Neural cell (in vitro differentiated cells): ENCODE measurements around the gene NSMF. TPM values are rescaled to one million over a fixed set of nuclear protein-coding genes. Genes with fewer than 3 reads are reported as not detected.

Experiments used
- H2AFZ ChIP-seq: fragments of 200-600, 300-800 bp; sonication (generic), shearing (Covaris generic); 2 replicates; pipeline ENCODE4 v1.6.0; 2014; ENCODE audit warnings: low read depth, mild to moderate bottlenecking, antibody characterized with exemption, low read length, moderate library complexity
- H3F3A ChIP-seq: fragments of 200-600 bp; shearing (Covaris generic); 2 replicates; pipeline ENCODE4 v1.6.1; 2016; ENCODE audit warnings: mild to moderate bottlenecking, moderate library complexity, mixed read lengths, antibody characterized with exemption, low read length; ENCODE audit not compliant: insufficient read depth, poor library complexity, severe bottlenecking
- H3K27ac ChIP-seq: fragments of 200-600, 300-800 bp; sonication (generic), shearing (Covaris generic); 2 replicates; pipeline ENCODE4 v1.5.1; 2014; ENCODE audit warnings: mild to moderate bottlenecking, low read length, moderate library complexity
- H3K27me3 ChIP-seq: fragments of 300-800, 200-600 bp; sonication (generic), shearing (Covaris generic); 2 replicates; pipeline ENCODE4 v1.6.0; 2014; ENCODE audit warnings: mild to moderate bottlenecking, low read depth, low read length, moderate library complexity; ENCODE audit not compliant: insufficient read depth
- H3K36me3 ChIP-seq: fragments of 300-800, 200-600 bp; sonication (generic), shearing (Covaris generic); 2 replicates; pipeline ENCODE4 v1.5.1; 2014; ENCODE audit warnings: mild to moderate bottlenecking, antibody characterized with exemption, low read length, moderate library complexity; ENCODE audit not compliant: insufficient read depth
- H3K4me2 ChIP-seq: fragments of 300-800, 200-600 bp; sonication (generic), shearing (Covaris generic); 2 replicates; pipeline ENCODE4 v1.6.0; 2014; ENCODE audit warnings: mild to moderate bottlenecking, low read length
- H3K4me3 ChIP-seq: fragments of 300-800, 200-600 bp; sonication (generic), shearing (Covaris generic); 2 replicates; pipeline ENCODE4 v1.5.1; 2014; ENCODE audit warnings: mild to moderate bottlenecking, low read length, moderate library complexity
- H3K79me2 ChIP-seq: fragments of 200-600 bp; shearing (Covaris generic); replicated peaks from 2 replicates; pipeline ENCODE4 v1.6.0; 2014; ENCODE audit warnings: mild to moderate bottlenecking, low read length, moderate library complexity; ENCODE audit not compliant: insufficient read depth
- H3K9ac ChIP-seq: fragments of 300-800, 200-600 bp; sonication (generic), shearing (Covaris generic); 2 replicates; pipeline ENCODE4 v1.6.1; 2016; ENCODE audit warnings: mild to moderate bottlenecking, low read length, mixed read lengths
- H3K9me2 ChIP-seq: fragments of 200-600 bp; shearing (Covaris generic); 2 replicates; pipeline ENCODE4 v1.6.1; 2016; ENCODE audit warnings: mild to moderate bottlenecking, low read length, mixed read lengths; ENCODE audit not compliant: insufficient read depth
- H3K9me3 ChIP-seq: fragments of 200-600, 300-800 bp; sonication (generic), shearing (Covaris generic); 2 replicates; pipeline ENCODE4 v1.6.1; 2016; ENCODE audit warnings: mild to moderate bottlenecking, mixed run types, low read length, moderate library complexity, mixed read lengths
- H4K20me1 ChIP-seq: fragments of 200-600 bp; shearing (Covaris generic); 2 replicates; pipeline ENCODE4 v1.6.1; 2016; ENCODE audit warnings: mild to moderate bottlenecking, mixed run types; ENCODE audit not compliant: insufficient read depth
- CTCF ChIP-seq: fragments of 450-650 bp; IDR thresholded peaks from 2 replicates; pipeline ENCODE4 v1.5.1; 2014; ENCODE audit warnings: antibody characterized with exemption, mild to moderate bottlenecking, moderate library complexity; ENCODE audit not compliant: poor library complexity, severe bottlenecking
- EZH2 ChIP-seq: fragments of 200-600, 300-800 bp; shearing (Covaris generic), sonication (generic); IDR thresholded peaks from 2 replicates; pipeline ENCODE4 v1.6.1; 2014; ENCODE audit warnings: antibody characterized with exemption, low read length, borderline replicate concordance, mild to moderate bottlenecking; ENCODE audit not compliant: insufficient read depth, poor library complexity, severe bottlenecking
- MXI1 ChIP-seq: fragments of 450-650 bp; conservative IDR thresholded peaks from 2 replicates; pipeline ENCODE4 v1.6.1; 2014; ENCODE audit warnings: antibody characterized with exemption, mild to moderate bottlenecking; ENCODE audit not compliant: poor library complexity, severe bottlenecking
- POLR2AphosphoS5 ChIP-seq: IDR thresholded peaks from 2 replicates; pipeline ENCODE4 v1.6.1; 2012
- RAD21 ChIP-seq: fragments of 450-650 bp; conservative IDR thresholded peaks from 2 replicates; pipeline ENCODE4 v1.6.1; 2014; ENCODE audit warnings: antibody characterized with exemption, mild to moderate bottlenecking, moderate library complexity
- REST ChIP-seq: IDR thresholded peaks from 2 replicates; pipeline ENCODE4 v1.6.1; 2012; ENCODE audit warnings: borderline replicate concordance
- SMC3 ChIP-seq: fragments of 450-650 bp; conservative IDR thresholded peaks from 2 replicates; pipeline ENCODE4 v1.6.1; 2014; ENCODE audit warnings: antibody characterized with exemption, mild to moderate bottlenecking, moderate library complexity; ENCODE audit not compliant: poor library complexity
- TAF1 ChIP-seq: IDR thresholded peaks from 2 replicates; pipeline ENCODE4 v1.6.1; 2012; ENCODE audit warnings: low read depth
- polyA plus RNA-seq: library from polyadenylated mRNA; depleted of rRNA; stranded (reverse); fragments of >200 nt; gene quantifications from 2 replicates; pipeline ENCODE4 v1.2.3, GENCODE V29; 2014

Gene NSMF
- polyA plus RNA-seq, 1 donor from 2014 or later: 51.2 TPM

DNA sequence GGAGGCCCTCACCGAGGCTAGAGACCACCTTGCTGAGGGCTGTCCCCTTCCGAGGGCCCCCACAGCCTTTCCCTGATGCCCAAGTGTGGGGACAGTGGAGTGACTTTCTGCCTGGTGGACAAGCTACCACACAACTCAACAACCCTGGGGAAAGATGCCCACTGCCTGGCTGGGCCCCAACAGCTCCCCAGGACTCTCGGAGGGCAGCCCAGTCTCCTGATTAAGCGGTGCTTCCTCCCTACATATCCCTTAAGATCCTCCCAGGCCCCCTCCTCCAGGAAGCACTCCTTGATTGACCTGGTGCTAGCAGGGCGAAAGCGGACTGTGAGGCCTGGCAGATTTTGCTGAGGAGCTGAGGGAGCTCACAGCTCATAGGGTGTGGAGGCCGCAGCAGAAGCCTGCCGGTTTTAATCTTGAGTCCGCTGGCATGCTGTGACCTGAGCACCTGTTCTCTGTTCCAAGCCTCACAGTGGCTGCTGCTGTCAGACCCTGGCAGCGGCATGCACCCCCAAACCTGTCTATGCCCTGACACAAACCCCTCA lies 2.2 kb downstream of the NSMF start:
- H4K20me1 ChIP-seq: no peaks in the 10 kb centered on the region
- no peaks in the 10 kb centered on the region for H3K9me3 ChIP-seq
- no peak overlapping the region for H3K27ac ChIP-seq
- H3K4me2 ChIP-seq: no peak overlapping the region
- H3K36me3 ChIP-seq: no peaks in the 10 kb centered on the region
- no peaks in the 10 kb centered on the region for H3F3A ChIP-seq
- H3K27me3 ChIP-seq: no peaks in the 10 kb centered on the region
- peak overlapping the region; percentile 94 for H3K4me3 ChIP-seq
- H3K9me2 ChIP-seq: no peaks in the 10 kb centered on the region
- TF ChIP-seq REST (no peak), SMC3 (no peak), CTCF (no peak), RAD21 (no peak), TAF1 (no peak), MXI1 (no peak), EZH2 (no peak)
- no peak overlapping the region for H3K9ac ChIP-seq
- H2AFZ ChIP-seq: no peak overlapping the region
- H3K79me2 ChIP-seq: no peaks in the 10 kb centered on the region

DNA sequence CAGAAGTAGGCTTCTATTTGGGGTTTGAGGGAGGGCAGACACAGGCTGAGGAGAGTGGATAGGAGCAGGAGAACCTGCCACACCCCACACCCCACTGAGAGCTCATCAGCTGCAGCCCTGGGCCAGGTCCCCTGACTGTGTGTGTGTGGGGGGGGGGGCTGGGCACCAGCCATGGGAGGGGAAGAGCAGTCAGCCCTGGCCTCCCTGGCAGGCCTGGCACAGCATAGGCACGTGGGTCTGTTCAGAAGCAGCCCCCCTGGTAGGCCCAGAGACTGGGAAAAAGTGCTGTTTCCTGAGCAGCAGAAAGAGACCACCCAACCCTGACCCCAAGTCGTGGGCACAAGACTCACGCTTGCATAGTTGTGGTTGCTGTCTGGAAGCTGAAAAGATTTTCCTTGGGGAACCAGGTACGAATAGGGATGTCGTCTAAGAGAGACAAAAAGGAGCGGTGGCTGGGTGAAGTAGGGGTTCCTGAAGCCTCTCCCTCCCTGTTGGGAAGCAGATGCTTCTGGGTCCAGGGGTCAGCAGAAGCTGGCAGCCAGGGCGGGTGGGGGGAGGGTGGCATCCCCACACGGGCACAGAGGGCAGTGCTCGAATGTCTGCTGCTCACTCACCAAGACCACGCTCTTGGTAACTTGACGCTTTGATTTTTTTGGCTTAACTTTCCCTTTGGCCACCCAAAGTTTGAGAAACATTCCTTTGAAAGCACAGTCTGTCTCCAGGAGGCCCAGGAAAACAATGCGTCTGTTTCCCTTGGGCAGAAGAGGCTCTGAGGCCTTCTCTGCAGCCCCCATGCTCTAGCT lies 2.9 kb downstream of the NSMF start:
- Histone ChIP-seq H3K4me2 (no peak overlapping the region), H3K27ac (no peak overlapping the region), H3K4me3 (no peak overlapping the region), H2AFZ (no peak overlapping the region), H3K27me3 (no peaks in the 10 kb centered on the region), H3K9me3 (no peaks in the 10 kb centered on the region), H3K9ac (no peak overlapping the region), H3K79me2 (no peaks in the 10 kb centered on the region), H3F3A (no peaks in the 10 kb centered on the region), H3K36me3 (no peaks in the 10 kb centered on the region), H3K9me2 (no peaks in the 10 kb centered on the region), H4K20me1 (no peaks in the 10 kb centered on the region)
- TF ChIP-seq POLR2AphosphoS5 (no peak), RAD21 (no peak), EZH2 (no peak), MXI1 (no peak)
